ENCODE measurements around the gene CTBS. TPM values are rescaled to one million over a fixed set of nuclear protein-coding genes. Genes with fewer than 3 reads are reported as not detected.

CTBS gene
- total RNA-seq, 1 experiment from 2014 or later, result 5.4 TPM

DNA sequence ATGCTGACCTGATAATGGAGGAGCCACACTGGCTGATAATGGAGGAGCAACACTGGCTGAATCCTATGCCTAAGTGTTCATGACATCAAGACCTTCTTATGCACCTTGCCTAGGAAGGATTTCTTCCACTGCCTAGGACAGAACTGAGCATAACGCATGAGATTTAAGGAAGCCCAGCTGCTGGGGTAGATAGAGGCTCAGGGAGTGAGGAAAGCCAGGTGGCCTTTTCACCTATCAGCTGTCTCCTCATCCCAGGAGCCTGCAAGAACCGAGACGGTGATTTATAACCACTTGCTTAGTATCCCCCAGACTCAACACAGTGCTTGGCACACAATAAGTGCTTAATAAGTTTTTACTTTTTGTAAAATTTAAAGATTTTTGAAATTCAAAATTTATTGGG, 7.4 kb upstream of the CTBS start:
- no peaks in the 10 kb centered on the region for H3K9me3 ChIP-seq
- Mint-ChIP-seq H3K9me3 (ENCODE audit: unreplicated experiment) (peaks cover 9% of the 10 kb centered on the region), H3K27ac (ENCODE audit: unreplicated experiment) (no peak overlapping the region), H3K36me3 (ENCODE audit: insufficient read depth, unreplicated experiment) (no peaks in the 10 kb centered on the region), H3K27me3 (ENCODE audit: insufficient read depth, unreplicated experiment) (no peaks in the 10 kb centered on the region), H3K4me3 (ENCODE audit: unreplicated experiment) (no peak overlapping the region), H3K4me1 (ENCODE audit: low read depth, unreplicated experiment) (no peaks in the 10 kb centered on the region)
- H3K4me3 ChIP-seq (ENCODE audit: low read depth, low read length), result no peak overlapping the region
- no peaks in the 10 kb centered on the region for H3K27me3 ChIP-seq (replicated peaks; ENCODE audit: control insufficient read depth, insufficient read depth, low read length)
- intact Hi-C loops (cut with micrococcal nuclease; ENCODE audit: unreplicated experiment), result no loop called here
- CTCF ChIA-PET, result no interaction called here
- TF ChIP-seq, protein P1, sequence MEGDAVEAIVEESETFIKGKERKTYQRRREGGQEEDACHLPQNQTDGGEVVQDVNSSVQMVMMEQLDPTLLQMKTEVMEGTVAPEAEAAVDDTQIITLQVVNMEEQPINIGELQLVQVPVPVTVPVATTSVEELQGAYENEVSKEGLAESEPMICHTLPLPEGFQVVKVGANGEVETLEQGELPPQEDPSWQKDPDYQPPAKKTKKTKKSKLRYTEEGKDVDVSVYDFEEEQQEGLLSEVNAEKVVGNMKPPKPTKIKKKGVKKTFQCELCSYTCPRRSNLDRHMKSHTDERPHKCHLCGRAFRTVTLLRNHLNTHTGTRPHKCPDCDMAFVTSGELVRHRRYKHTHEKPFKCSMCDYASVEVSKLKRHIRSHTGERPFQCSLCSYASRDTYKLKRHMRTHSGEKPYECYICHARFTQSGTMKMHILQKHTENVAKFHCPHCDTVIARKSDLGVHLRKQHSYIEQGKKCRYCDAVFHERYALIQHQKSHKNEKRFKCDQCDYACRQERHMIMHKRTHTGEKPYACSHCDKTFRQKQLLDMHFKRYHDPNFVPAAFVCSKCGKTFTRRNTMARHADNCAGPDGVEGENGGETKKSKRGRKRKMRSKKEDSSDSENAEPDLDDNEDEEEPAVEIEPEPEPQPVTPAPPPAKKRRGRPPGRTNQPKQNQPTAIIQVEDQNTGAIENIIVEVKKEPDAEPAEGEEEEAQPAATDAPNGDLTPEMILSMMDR (IDR thresholded peaks at IDR 0.05; ENCODE audit: insufficient read depth in 1 of 2, low read depth in 1 of 2, low read length in 1 of 2, severe bottlenecking in 1 of 2, unreplicated experiment in 1 of 2), result no peak
- no peaks in the 10 kb centered on the region for H3K36me3 ChIP-seq (ENCODE audit: control insufficient read depth, insufficient read depth, low read length)
- DNase-seq, result no peak
- BruUV-seq (replicated peaks), result no TSS peak
- POLR2A ChIA-PET, result no interaction called here
- H3K4me1 ChIP-seq, result no peaks in the 10 kb centered on the region

DNA sequence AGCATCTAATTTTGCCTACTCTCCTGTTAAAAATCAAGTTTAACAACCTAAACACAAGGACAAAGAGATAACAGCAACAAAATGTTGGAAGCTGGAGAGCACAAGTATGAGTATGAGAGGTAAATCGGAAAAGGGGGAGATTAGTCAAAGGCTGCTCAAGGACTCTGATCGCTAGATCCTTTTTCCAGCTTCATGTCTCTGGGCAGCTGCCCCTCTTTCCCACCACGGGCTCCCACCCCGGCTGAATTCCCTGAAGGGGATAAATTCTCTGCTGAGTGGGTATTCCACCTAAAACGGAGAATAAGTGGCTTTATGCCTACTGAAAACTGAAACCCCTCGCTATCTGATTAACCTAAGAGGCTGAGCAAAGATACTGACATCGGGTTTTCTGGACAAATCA, 696 bp upstream of the CTBS start:
- no peaks in the 10 kb centered on the region for H3K27me3 ChIP-seq (replicated peaks; ENCODE audit: control insufficient read depth, insufficient read depth, low read length)
- TSS peak; percentile 40 for BruUV-seq (replicated peaks)
- H3K36me3 ChIP-seq (ENCODE audit: control insufficient read depth, insufficient read depth, low read length), result no peaks in the 10 kb centered on the region
- Mint-ChIP-seq H3K9me3 (ENCODE audit: unreplicated experiment) (no peaks in the 10 kb centered on the region), H3K4me3 (ENCODE audit: unreplicated experiment) (peak overlapping the region; percentile 89), H3K4me1 (ENCODE audit: low read depth, unreplicated experiment) (no peaks in the 10 kb centered on the region), H3K27me3 (ENCODE audit: insufficient read depth, unreplicated experiment) (peaks cover 2% of the 10 kb centered on the region), H3K36me3 (ENCODE audit: insufficient read depth, unreplicated experiment) (peaks cover 5% of the 10 kb centered on the region), H3K27ac (ENCODE audit: unreplicated experiment) (no peak overlapping the region)
- POLR2A ChIA-PET, result no interaction called here
- H3K4me3 ChIP-seq (ENCODE audit: low read depth, low read length), result peak overlapping the region; percentile 47; the same call in 1 of the 2 replicates
- TF ChIP-seq, protein P1 (IDR thresholded peaks at IDR 0.05; ENCODE audit: insufficient read depth in 1 of 2, low read depth in 1 of 2, low read length in 1 of 2, severe bottlenecking in 1 of 2, unreplicated experiment in 1 of 2), result no peak
- intact Hi-C loops (cut with micrococcal nuclease; ENCODE audit: unreplicated experiment), result loop anchor here (1.0 to 2.0 kb wide), 2 partner anchors 68 to 96 kb away; partner anchors contain the start of genes GNG5, RPF1 and SPATA1
- CTCF ChIA-PET, result no interaction called here
- H3K4me1 ChIP-seq, result peaks cover 8% of the 10 kb centered on the region; the same call in 1 of the 2 replicates
- H3K9me3 ChIP-seq, result no peaks in the 10 kb centered on the region
- DNase-seq, result no peak

DNA sequence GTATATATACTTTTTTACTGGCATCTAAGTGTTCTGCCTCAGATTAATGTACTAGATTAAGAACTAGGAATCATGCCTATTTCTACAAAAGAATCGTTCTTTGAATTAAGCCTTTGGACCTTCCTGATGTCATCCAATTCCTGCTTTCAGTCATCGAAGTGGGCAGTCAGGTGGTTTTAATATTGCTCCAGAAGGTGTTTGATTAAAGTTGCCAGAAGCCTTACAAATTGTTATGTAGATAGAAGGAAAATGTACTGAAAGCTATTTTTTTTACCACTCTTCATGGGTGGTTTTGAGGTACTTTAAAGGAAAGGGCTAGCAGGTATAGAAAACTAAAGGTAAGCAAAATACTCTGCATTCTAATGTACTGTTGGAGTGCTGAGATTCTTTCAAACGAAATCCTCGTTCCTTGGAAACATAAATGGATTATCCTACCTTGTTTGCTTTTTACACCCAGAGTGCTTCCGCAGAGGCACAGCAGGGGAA, 716 bp downstream of the CTBS start:
- Mint-ChIP-seq H3K27me3 (ENCODE audit: insufficient read depth, unreplicated experiment) (peaks cover 2% of the 10 kb centered on the region), H3K27ac (ENCODE audit: unreplicated experiment) (peak overlapping the region; percentile 85), H3K4me3 (ENCODE audit: unreplicated experiment) (peak overlapping the region; percentile 89), H3K4me1 (ENCODE audit: low read depth, unreplicated experiment) (no peaks in the 10 kb centered on the region), H3K36me3 (ENCODE audit: insufficient read depth, unreplicated experiment) (peaks cover 5% of the 10 kb centered on the region), H3K9me3 (ENCODE audit: unreplicated experiment) (no peaks in the 10 kb centered on the region)
- Histone ChIP-seq H3K36me3 (ENCODE audit: control insufficient read depth, insufficient read depth, low read length) (no peaks in the 10 kb centered on the region), H3K9me3 (no peaks in the 10 kb centered on the region), H3K27me3 (replicated peaks; ENCODE audit: control insufficient read depth, insufficient read depth, low read length) (no peaks in the 10 kb centered on the region), H3K4me3 (ENCODE audit: low read depth, low read length) (peak overlapping the region; percentile 67), H3K4me1 (peaks cover 8% of the 10 kb centered on the region; the same call in 1 of the 2 replicates)
- TF ChIP-seq, protein P1 (IDR thresholded peaks at IDR 0.05; ENCODE audit: insufficient read depth in 1 of 2, low read depth in 1 of 2, low read length in 1 of 2, severe bottlenecking in 1 of 2, unreplicated experiment in 1 of 2), result no peak
- ChIA-PET CTCF (interaction anchor here (0.9 to 1.3 kb wide), 3 partner anchors 13 to 184 kb away, joined by 3 to 4 read pairs (median 4); partner anchors contain the start of genes GNG5 and SPATA1), POLR2A (no interaction called here)
- DNase-seq, result no peak
- intact Hi-C loops (cut with micrococcal nuclease; ENCODE audit: unreplicated experiment), result no loop called here
- BruUV-seq (replicated peaks), result TSS peak; percentile 88

Measured in Caco-2 (cell line).